Measurements from ENCODE around the gene KRT31. TPM values are rescaled to one million over a fixed set of nuclear protein-coding genes. Genes with fewer than 3 reads are reported as not detected.

Gene KRT31
- polyA plus RNA-seq, 3 donors = not detected

DNA sequence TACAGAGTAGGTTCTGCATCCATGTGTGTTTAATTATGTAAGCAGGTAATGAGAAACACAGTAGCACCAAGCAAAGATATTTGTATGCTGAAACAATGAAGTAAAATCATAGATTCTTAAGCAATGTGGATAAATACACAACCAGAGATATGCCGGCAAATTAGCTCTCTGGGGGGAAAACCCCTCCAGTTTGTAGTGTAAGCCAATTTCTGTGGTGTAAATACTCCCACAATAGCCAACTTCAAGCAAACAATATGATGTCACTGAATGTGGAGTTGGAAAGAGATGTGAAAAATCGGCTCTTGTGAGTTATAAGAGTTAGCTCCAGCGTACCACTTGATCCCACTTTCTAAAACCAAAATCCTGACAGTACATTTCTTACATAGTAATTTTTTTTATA, 47.2 kb upstream of the KRT31 start:
- H3K9ac ChIP-seq (ENCODE audit: insufficient read depth, low read length, poor library complexity, severe bottlenecking) = no peak overlapping the region
- no peaks in the 10 kb centered on the region for H3K36me3 ChIP-seq (replicated peaks in 1 of 2; ENCODE audit: control insufficient read depth in 1 of 2, insufficient read depth in 2 of 2, low read length in 2 of 2)
- H3K27ac ChIP-seq (ENCODE audit: low read depth in 1 of 2, low read length in 2 of 2) = no peak overlapping the region
- no peaks in the 10 kb centered on the region for H3K36me3 Mint-ChIP-seq
- H2AFZ ChIP-seq (ENCODE audit: insufficient read depth, low read depth, low read length, poor library complexity, severe bottlenecking) = no peak overlapping the region
- H3K9me3 Mint-ChIP-seq = peaks cover 0 to 3% (median 0%) of the 10 kb centered on the region in 7 donors
- H3K4me1 Mint-ChIP-seq = no peaks in the 10 kb centered on the region
- peaks cover 7 to 24% (median 12%) of the 10 kb centered on the region in 3 donors for H3K27me3 Mint-ChIP-seq (ENCODE audit: low read depth in 3 of 3)
- H3K79me2 ChIP-seq (ENCODE audit: insufficient read depth, low read length) = no peaks in the 10 kb centered on the region
- H3K4me3 Mint-ChIP-seq = no peak overlapping the region
- H3K9me3 ChIP-seq (replicated peaks in 1 of 2; ENCODE audit: control insufficient read depth in 1 of 2, insufficient read depth in 1 of 2, low read length in 2 of 2) = no peaks in the 10 kb centered on the region
- peak overlapping the region in 1 of 7 donors; percentile 3 for H3K27ac Mint-ChIP-seq
- TF ChIP-seq, protein P1, sequence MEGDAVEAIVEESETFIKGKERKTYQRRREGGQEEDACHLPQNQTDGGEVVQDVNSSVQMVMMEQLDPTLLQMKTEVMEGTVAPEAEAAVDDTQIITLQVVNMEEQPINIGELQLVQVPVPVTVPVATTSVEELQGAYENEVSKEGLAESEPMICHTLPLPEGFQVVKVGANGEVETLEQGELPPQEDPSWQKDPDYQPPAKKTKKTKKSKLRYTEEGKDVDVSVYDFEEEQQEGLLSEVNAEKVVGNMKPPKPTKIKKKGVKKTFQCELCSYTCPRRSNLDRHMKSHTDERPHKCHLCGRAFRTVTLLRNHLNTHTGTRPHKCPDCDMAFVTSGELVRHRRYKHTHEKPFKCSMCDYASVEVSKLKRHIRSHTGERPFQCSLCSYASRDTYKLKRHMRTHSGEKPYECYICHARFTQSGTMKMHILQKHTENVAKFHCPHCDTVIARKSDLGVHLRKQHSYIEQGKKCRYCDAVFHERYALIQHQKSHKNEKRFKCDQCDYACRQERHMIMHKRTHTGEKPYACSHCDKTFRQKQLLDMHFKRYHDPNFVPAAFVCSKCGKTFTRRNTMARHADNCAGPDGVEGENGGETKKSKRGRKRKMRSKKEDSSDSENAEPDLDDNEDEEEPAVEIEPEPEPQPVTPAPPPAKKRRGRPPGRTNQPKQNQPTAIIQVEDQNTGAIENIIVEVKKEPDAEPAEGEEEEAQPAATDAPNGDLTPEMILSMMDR (IDR thresholded peaks at IDR 0.05) = no peak
- no peaks in the 10 kb centered on the region for H3K4me1 ChIP-seq (ENCODE audit: control insufficient read depth in 1 of 2, insufficient read depth in 2 of 2, low read length in 2 of 2)
- intact Hi-C loops (cut with micrococcal nuclease) = no loop called here
- H4K20me1 ChIP-seq (ENCODE audit: insufficient read depth, low read length) = no peaks in the 10 kb centered on the region
- no peak overlapping the region for H3K4me3 ChIP-seq (replicated peaks in 1 of 3; ENCODE audit: low read depth in 2 of 3, low read length in 3 of 3)
- no peak for DNase-seq
- peaks cover 2 to 3% of the 10 kb centered on the region in 2 donors for H3K27me3 ChIP-seq (ENCODE audit: control insufficient read depth in 2 of 2, insufficient read depth in 2 of 2, low read length in 2 of 2)
- WGBS (ENCODE audit: insufficient coverage) = no CpG with 5 or more reads among the region's 3 CpGs
- H3K4me2 ChIP-seq (replicated peaks; ENCODE audit: extremely low read depth, low read length, poor library complexity, severe bottlenecking) = no peak overlapping the region

DNA sequence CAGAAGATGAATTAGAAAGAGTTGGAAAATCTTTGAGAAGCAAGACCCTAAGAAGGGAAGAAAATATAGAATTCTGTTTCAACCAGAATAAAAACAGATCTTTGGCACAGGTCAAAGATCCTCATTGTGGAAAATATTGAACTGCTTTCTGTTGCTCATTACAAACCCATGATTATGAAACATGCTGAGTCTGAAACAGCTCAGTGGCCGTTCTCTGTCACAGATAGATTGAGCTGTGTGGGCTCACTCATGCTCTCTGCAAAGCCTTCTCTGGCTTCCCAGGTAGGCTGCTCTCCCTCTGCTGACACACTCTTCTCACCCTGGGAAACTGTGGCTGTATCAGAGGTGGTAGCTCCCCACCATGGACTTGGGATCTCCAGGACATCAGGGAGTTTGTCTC, 46.8 kb upstream of the KRT31 start:
- DNase-seq = no peak
- Mint-ChIP-seq H3K4me1 (no peaks in the 10 kb centered on the region), H3K27me3 (ENCODE audit: low read depth in 3 of 3) (peaks cover 7 to 25% (median 12%) of the 10 kb centered on the region in 3 donors), H3K9me3 (peaks cover 0 to 3% (median 0%) of the 10 kb centered on the region in 7 donors), H3K36me3 (no peaks in the 10 kb centered on the region), H3K4me3 (peak overlapping the region in 1 of 2 donors; percentile 32), H3K27ac (peak overlapping the region in 1 of 7 donors; percentile 3)
- peaks cover 2 to 3% of the 10 kb centered on the region in 2 donors for H3K27me3 ChIP-seq (ENCODE audit: control insufficient read depth in 2 of 2, insufficient read depth in 2 of 2, low read length in 2 of 2)
- H3K4me3 ChIP-seq (replicated peaks in 1 of 3; ENCODE audit: low read depth in 2 of 3, low read length in 3 of 3) = no peak overlapping the region
- intact Hi-C loops (cut with micrococcal nuclease) = no loop called here
- no peaks in the 10 kb centered on the region for H3K9me3 ChIP-seq (replicated peaks in 1 of 2; ENCODE audit: control insufficient read depth in 1 of 2, insufficient read depth in 1 of 2, low read length in 2 of 2)
- TF ChIP-seq, protein P1 (IDR thresholded peaks at IDR 0.05) = no peak
- no peaks in the 10 kb centered on the region for H4K20me1 ChIP-seq (ENCODE audit: insufficient read depth, low read length)
- H3K4me1 ChIP-seq (ENCODE audit: control insufficient read depth in 1 of 2, insufficient read depth in 2 of 2, low read length in 2 of 2) = no peaks in the 10 kb centered on the region
- no peak overlapping the region for H2AFZ ChIP-seq (ENCODE audit: insufficient read depth, low read depth, low read length, poor library complexity, severe bottlenecking)
- no peak overlapping the region for H3K4me2 ChIP-seq (replicated peaks; ENCODE audit: extremely low read depth, low read length, poor library complexity, severe bottlenecking)
- H3K36me3 ChIP-seq (replicated peaks in 1 of 2; ENCODE audit: control insufficient read depth in 1 of 2, insufficient read depth in 2 of 2, low read length in 2 of 2) = no peaks in the 10 kb centered on the region
- 57% methylated on average over 1 of the region's 1 CpG for WGBS (ENCODE audit: insufficient coverage)
- H3K9ac ChIP-seq (ENCODE audit: insufficient read depth, low read length, poor library complexity, severe bottlenecking) = no peak overlapping the region
- no peak overlapping the region for H3K27ac ChIP-seq (ENCODE audit: low read depth in 1 of 2, low read length in 2 of 2)
- H3K79me2 ChIP-seq (ENCODE audit: insufficient read depth, low read length) = no peaks in the 10 kb centered on the region
